ENCODE results near the gene ACAP2. TPM values are rescaled to one million over a fixed set of nuclear protein-coding genes. Genes with fewer than 3 reads are reported as not detected.

ACAP2 gene, protein sequence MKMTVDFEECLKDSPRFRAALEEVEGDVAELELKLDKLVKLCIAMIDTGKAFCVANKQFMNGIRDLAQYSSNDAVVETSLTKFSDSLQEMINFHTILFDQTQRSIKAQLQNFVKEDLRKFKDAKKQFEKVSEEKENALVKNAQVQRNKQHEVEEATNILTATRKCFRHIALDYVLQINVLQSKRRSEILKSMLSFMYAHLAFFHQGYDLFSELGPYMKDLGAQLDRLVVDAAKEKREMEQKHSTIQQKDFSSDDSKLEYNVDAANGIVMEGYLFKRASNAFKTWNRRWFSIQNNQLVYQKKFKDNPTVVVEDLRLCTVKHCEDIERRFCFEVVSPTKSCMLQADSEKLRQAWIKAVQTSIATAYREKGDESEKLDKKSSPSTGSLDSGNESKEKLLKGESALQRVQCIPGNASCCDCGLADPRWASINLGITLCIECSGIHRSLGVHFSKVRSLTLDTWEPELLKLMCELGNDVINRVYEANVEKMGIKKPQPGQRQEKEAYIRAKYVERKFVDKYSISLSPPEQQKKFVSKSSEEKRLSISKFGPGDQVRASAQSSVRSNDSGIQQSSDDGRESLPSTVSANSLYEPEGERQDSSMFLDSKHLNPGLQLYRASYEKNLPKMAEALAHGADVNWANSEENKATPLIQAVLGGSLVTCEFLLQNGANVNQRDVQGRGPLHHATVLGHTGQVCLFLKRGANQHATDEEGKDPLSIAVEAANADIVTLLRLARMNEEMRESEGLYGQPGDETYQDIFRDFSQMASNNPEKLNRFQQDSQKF
- total RNA-seq (10 to 100 TPM; 23.0 to 28.5 TPM), polyA plus RNA-seq (10 to 100 TPM in 1 of 2 donors, 1 to 10 TPM in 1; 4.5 to 23.5 TPM)

DNA sequence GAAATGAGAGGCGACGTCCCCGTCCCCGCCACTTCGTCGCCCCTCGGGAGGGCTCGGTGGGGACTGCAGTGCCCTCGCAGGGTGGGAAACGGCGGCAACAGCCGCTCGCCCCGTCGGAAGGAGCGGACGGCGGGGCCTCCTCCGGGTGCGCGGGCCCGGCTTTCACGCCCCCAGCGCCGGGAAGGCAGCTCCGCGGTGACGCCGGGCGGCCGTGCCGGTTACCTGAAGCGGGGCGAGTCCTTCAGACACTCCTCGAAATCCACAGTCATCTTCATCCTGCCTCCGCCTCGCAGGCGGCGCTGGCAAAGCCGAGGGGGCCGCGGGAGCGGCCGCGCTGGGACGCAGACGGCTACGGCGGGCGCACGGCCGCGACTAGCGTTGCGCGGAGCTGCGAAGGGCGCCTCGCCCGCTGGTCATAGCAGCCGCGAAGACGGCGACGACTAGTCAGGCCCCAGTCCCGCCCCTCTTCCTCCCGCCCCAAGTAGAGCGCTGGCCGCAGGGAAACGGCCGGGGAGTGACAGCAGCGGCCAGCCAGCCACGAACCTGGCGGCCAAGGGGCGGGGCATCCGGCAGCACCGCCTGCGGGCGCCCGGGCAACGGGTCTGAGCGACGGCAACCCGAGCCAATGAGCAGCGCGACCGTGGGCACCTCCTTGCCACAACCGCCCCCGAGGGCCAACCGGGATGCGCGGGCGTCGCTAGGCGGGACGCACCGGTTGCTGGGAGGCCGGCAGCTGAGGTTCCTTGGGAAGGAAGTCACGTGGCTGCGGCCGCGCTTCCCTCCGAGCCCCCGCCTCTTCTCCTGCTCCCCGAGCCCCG lies at the start of gene ACAP2:
ACAP2 (minus strand) TSS at position 448 of the 818 bp plus-strand sequence; CDS start at position 275, 173 bp downstream.
- H3K4me1 ChIP-seq (ENCODE audit: control insufficient read depth in 4 of 4, insufficient read depth in 4 of 4, low read length in 3 of 4) = peaks cover 0 to 14% (median 9%) of the 10 kb centered on the region in 4 donors

DNA sequence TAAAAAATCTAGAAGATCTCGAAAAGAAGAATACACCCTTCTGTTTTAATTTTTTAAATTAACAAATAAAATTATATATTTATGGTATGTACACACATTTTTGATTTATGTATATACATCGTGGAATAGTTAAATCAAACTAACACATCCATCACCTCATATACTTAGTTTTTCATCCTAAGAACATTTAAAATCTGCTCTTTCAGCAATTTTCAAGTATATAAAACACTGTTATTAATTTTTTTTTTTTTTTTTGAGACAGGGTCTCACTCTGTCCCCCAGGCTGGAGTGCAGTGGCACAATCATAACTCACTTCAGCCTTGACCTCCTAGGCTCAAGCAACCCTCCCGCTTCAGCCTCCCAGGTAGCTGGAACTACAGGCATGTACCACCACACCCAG lies 32.8 kb upstream of the ACAP2 start:
- no peaks in the 10 kb centered on the region for H3K9me3 ChIP-seq (ENCODE audit: control insufficient read depth in 4 of 4, low read length in 3 of 4)
- H3K36me3 ChIP-seq (ENCODE audit: control insufficient read depth in 4 of 4, insufficient read depth in 3 of 4, low read depth in 1 of 4, low read length in 3 of 4) = no peaks in the 10 kb centered on the region
- no peak overlapping the region for H3K4me3 ChIP-seq (ENCODE audit: low read depth in 1 of 3, low read length in 3 of 3)
- 88% methylated on average over 3 of the region's 3 CpGs for WGBS
- no peaks in the 10 kb centered on the region for H3K4me1 ChIP-seq (ENCODE audit: control insufficient read depth in 4 of 4, insufficient read depth in 4 of 4, low read length in 3 of 4)
- H3K27me3 ChIP-seq (ENCODE audit: control insufficient read depth in 4 of 4, insufficient read depth in 4 of 4, low read length in 3 of 4) = no peaks in the 10 kb centered on the region
- DNase-seq (ENCODE audit: low spot score) = no peak
- no peak overlapping the region for H3K9ac ChIP-seq (ENCODE audit: low read depth in 1 of 2, low read length in 2 of 2)
- no peak overlapping the region for H3K27ac ChIP-seq (ENCODE audit: low read depth in 1 of 2, low read length in 2 of 2)
- TF ChIP-seq JUND (IDR thresholded peaks at IDR 0.05) (no peak), EGR1 (IDR thresholded peaks at IDR 0.05; ENCODE audit: low read depth in 2 of 2) (no peak), RAD21 (IDR thresholded peaks at IDR 0.05) (no peak), HNF4A (conservative IDR thresholded peaks at IDR 0.05) (no peak), GABPA (IDR thresholded peaks at IDR 0.05 in 1 of 2, conservative IDR thresholded peaks at IDR 0.05 in 1 of 2) (no peak), HNF4G (IDR thresholded peaks at IDR 0.05) (no peak), FOXA1 (IDR thresholded peaks at IDR 0.05) (no peak), TAF1 (conservative IDR thresholded peaks at IDR 0.05) (no peak)
- TF ChIP-seq, protein P1, sequence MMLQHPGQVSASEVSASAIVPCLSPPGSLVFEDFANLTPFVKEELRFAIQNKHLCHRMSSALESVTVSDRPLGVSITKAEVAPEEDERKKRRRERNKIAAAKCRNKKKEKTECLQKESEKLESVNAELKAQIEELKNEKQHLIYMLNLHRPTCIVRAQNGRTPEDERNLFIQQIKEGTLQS (IDR thresholded peaks at IDR 0.05) = no peak
- TF ChIP-seq, protein P2, sequence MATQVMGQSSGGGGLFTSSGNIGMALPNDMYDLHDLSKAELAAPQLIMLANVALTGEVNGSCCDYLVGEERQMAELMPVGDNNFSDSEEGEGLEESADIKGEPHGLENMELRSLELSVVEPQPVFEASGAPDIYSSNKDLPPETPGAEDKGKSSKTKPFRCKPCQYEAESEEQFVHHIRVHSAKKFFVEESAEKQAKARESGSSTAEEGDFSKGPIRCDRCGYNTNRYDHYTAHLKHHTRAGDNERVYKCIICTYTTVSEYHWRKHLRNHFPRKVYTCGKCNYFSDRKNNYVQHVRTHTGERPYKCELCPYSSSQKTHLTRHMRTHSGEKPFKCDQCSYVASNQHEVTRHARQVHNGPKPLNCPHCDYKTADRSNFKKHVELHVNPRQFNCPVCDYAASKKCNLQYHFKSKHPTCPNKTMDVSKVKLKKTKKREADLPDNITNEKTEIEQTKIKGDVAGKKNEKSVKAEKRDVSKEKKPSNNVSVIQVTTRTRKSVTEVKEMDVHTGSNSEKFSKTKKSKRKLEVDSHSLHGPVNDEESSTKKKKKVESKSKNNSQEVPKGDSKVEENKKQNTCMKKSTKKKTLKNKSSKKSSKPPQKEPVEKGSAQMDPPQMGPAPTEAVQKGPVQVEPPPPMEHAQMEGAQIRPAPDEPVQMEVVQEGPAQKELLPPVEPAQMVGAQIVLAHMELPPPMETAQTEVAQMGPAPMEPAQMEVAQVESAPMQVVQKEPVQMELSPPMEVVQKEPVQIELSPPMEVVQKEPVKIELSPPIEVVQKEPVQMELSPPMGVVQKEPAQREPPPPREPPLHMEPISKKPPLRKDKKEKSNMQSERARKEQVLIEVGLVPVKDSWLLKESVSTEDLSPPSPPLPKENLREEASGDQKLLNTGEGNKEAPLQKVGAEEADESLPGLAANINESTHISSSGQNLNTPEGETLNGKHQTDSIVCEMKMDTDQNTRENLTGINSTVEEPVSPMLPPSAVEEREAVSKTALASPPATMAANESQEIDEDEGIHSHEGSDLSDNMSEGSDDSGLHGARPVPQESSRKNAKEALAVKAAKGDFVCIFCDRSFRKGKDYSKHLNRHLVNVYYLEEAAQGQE (IDR thresholded peaks at IDR 0.05) = no peak

More for the DNA sequence above, at the start of gene ACAP2:
- H3K9me3 ChIP-seq (ENCODE audit: control insufficient read depth in 4 of 4, low read length in 3 of 4) = no peaks in the 10 kb centered on the region
- peak within 1 kb of the TSS; percentile 68 to 84 for H3K9ac ChIP-seq (ENCODE audit: low read depth in 1 of 2, low read length in 2 of 2)
- H3K36me3 ChIP-seq (ENCODE audit: control insufficient read depth in 4 of 4, insufficient read depth in 3 of 4, low read depth in 1 of 4, low read length in 3 of 4) = no peaks in the 10 kb centered on the region
- under 1% methylated on average over 106 of the region's 106 CpGs for WGBS
- H3K27me3 ChIP-seq (ENCODE audit: control insufficient read depth in 4 of 4, insufficient read depth in 4 of 4, low read length in 3 of 4) = no peaks in the 10 kb centered on the region
- H3K4me3 ChIP-seq (ENCODE audit: low read depth in 1 of 3, low read length in 3 of 3) = peak within 1 kb of the TSS; percentile 51 to 94 (median 82)
- TF ChIP-seq RAD21 (IDR thresholded peaks at IDR 0.05) (no peak), GABPA (IDR thresholded peaks at IDR 0.05 in 1 of 2, conservative IDR thresholded peaks at IDR 0.05 in 1 of 2) (peak; percentile 22 to 83), YY1 (IDR thresholded peaks at IDR 0.05) (peak; percentile 56), SP1 (IDR thresholded peaks at IDR 0.05) (peak; percentile 97), HNF4A (conservative IDR thresholded peaks at IDR 0.05) (no peak)
- TF ChIP-seq, protein P2 (IDR thresholded peaks at IDR 0.05) = peak; percentile 48
- TF ChIP-seq, protein P3, sequence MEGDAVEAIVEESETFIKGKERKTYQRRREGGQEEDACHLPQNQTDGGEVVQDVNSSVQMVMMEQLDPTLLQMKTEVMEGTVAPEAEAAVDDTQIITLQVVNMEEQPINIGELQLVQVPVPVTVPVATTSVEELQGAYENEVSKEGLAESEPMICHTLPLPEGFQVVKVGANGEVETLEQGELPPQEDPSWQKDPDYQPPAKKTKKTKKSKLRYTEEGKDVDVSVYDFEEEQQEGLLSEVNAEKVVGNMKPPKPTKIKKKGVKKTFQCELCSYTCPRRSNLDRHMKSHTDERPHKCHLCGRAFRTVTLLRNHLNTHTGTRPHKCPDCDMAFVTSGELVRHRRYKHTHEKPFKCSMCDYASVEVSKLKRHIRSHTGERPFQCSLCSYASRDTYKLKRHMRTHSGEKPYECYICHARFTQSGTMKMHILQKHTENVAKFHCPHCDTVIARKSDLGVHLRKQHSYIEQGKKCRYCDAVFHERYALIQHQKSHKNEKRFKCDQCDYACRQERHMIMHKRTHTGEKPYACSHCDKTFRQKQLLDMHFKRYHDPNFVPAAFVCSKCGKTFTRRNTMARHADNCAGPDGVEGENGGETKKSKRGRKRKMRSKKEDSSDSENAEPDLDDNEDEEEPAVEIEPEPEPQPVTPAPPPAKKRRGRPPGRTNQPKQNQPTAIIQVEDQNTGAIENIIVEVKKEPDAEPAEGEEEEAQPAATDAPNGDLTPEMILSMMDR (IDR thresholded peaks at IDR 0.05; ENCODE audit: low read depth, low read length, missing input control) = no peak
- TF ChIP-seq, protein P4, sequence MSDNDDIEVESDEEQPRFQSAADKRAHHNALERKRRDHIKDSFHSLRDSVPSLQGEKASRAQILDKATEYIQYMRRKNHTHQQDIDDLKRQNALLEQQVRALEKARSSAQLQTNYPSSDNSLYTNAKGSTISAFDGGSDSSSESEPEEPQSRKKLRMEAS (IDR thresholded peaks at IDR 0.05) = no peak
- peak within 1 kb of the TSS; percentile 89 to 91 for H3K27ac ChIP-seq (ENCODE audit: low read depth in 1 of 2, low read length in 2 of 2)
- peak; percentile 100 for DNase-seq (ENCODE audit: low spot score)

Data from liver (tissue), 9 donors.